ENCODE results near the gene ANKRD53. TPM values are rescaled to one million over a fixed set of nuclear protein-coding genes. Genes with fewer than 3 reads are reported as not detected.

Gene ANKRD53
- total RNA-seq, 4 donors from 2014 or later = 0.18 to 0.76 TPM; not detected in 2

DNA sequence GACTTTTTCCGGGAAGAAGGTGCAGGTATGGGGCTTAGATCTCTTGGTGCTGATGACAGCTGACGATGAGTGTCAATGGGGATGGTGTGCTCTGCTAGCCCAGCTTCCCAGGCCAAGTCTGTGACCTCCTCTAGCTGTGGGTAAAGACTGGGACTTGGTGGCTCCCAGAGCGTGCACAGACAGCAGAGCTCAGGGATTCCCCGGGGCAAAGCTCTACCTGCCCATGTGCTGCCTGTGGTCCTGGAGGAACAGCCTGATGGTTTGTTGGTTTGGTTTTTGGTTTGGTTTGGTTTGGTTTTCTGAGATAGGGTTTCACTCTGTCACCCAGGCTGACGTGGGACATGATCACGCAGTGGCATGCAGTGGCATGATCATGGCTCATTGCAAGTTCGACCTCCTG lies 23.5 kb upstream of the ANKRD53 start:
- Histone ChIP-seq H3K4me1 (no peaks in the 10 kb centered on the region), H3K27ac (no peak overlapping the region), H3K36me3 (no peaks in the 10 kb centered on the region), H3K4me3 (no peak overlapping the region), H3K9me3 (no peaks in the 10 kb centered on the region), H3K27me3 (peaks cover 0 to 69% (median 0%) of the 10 kb centered on the region in 4 donors)
- TF ChIP-seq, protein P1, sequence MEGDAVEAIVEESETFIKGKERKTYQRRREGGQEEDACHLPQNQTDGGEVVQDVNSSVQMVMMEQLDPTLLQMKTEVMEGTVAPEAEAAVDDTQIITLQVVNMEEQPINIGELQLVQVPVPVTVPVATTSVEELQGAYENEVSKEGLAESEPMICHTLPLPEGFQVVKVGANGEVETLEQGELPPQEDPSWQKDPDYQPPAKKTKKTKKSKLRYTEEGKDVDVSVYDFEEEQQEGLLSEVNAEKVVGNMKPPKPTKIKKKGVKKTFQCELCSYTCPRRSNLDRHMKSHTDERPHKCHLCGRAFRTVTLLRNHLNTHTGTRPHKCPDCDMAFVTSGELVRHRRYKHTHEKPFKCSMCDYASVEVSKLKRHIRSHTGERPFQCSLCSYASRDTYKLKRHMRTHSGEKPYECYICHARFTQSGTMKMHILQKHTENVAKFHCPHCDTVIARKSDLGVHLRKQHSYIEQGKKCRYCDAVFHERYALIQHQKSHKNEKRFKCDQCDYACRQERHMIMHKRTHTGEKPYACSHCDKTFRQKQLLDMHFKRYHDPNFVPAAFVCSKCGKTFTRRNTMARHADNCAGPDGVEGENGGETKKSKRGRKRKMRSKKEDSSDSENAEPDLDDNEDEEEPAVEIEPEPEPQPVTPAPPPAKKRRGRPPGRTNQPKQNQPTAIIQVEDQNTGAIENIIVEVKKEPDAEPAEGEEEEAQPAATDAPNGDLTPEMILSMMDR (IDR thresholded peaks at IDR 0.05) = no peak
- no peak for TF ChIP-seq POLR2A (IDR thresholded peaks at IDR 0.05)
- DNase-seq = no peak
- intact Hi-C loops (cut with DNase I) = no loop called here
- 61 to 75% methylated on average over 4 to 7 of the region's 7 CpGs for WGBS, 2 donors

DNA sequence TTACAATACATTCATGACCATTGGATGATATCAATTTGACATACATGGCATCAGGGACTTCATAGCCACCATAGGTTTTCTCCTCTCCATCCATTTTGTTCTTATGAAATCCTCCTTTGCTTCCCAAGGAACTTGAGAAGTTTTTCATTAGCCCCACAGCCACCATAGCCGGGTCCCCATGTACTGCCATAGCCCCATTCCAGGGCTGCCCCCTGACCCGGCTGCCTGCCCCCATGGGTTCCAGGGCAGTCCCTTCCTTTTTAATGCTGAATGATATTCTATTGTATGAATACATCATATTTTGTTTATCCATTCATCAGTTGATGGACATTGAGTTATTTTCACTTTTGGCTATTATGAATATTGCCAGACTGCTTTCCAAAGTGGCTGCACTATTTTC lies 22.3 kb upstream of the ANKRD53 start:
- peaks cover 0 to 81% (median 0%) of the 10 kb centered on the region in 4 donors for H3K27me3 ChIP-seq
- 74 to 95% methylated on average over 2 of the region's 2 CpGs for WGBS, 2 donors
- TF ChIP-seq, protein P1 (IDR thresholded peaks at IDR 0.05) = no peak
- TF ChIP-seq POLR2A (IDR thresholded peaks at IDR 0.05) = no peak
- no peak overlapping the region for H3K27ac ChIP-seq
- H3K36me3 ChIP-seq = no peaks in the 10 kb centered on the region
- DNase-seq = no peak
- no peaks in the 10 kb centered on the region for H3K4me1 ChIP-seq
- H3K9me3 ChIP-seq = no peaks in the 10 kb centered on the region
- intact Hi-C loops (cut with DNase I) = no loop called here
- H3K4me3 ChIP-seq = no peak overlapping the region

DNA sequence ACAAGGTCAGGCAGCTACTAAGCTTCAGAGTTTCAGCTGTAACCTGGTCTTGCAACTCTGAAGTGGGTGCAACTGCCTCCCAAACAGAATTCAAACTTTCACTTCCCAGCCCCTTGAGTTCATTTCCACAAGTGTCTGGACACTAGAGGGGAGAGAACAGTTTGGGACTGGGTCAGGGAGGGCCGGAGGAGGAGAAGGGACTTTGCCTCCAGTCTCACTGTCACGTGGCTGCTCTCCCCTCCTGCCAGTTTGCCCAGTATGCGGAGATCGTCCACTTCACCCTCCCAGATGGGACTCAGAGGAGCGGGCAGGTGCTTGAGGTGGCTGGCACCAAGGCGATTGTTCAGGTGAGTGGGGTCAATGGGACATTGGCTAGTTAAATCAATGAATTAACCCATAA lies 20.6 kb upstream of the ANKRD53 start:
- no peaks in the 10 kb centered on the region for H3K4me1 ChIP-seq
- intact Hi-C loops (cut with DNase I) = no loop called here
- TF ChIP-seq, protein P1 (IDR thresholded peaks at IDR 0.05) = no peak
- no peak for TF ChIP-seq POLR2A (IDR thresholded peaks at IDR 0.05)
- no peak for DNase-seq
- H3K27ac ChIP-seq = no peak overlapping the region
- no peak overlapping the region for H3K4me3 ChIP-seq
- H3K36me3 ChIP-seq = no peaks in the 10 kb centered on the region
- no peaks in the 10 kb centered on the region for H3K9me3 ChIP-seq
- peaks cover 0 to 82% (median 0%) of the 10 kb centered on the region in 4 donors for H3K27me3 ChIP-seq
- 40 to 78% methylated on average over 1 to 5 of the region's 6 CpGs for WGBS, 2 donors

DNA sequence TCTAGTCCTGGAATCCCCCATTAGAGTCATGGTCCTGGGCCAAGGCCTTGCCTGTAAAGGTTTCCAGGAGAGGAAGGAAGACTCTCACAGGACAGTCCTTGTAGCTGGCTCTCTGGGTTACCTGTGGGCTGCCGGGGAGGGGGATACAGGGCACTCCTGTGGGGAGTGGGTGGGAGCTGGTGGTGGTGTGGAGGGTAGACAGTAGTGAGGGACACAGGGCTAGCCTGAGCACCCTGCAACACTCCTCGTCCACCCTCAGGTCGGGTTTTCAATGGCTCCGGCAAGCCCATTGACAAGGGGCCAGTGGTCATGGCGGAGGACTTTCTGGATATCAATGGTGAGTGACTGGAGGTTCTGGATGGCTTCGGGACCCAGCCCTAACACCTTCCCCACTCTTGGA lies 19.7 kb upstream of the ANKRD53 start:
- WGBS, 2 donors = 72 to 89% methylated on average over 5 of the region's 6 CpGs
- peaks cover 0 to 87% (median 0%) of the 10 kb centered on the region in 4 donors for H3K27me3 ChIP-seq
- H3K4me3 ChIP-seq = no peak overlapping the region
- no peaks in the 10 kb centered on the region for H3K4me1 ChIP-seq
- no peak for TF ChIP-seq POLR2A (IDR thresholded peaks at IDR 0.05)
- TF ChIP-seq, protein P1 (IDR thresholded peaks at IDR 0.05) = no peak
- no peaks in the 10 kb centered on the region for H3K9me3 ChIP-seq
- H3K27ac ChIP-seq = no peak overlapping the region
- no peak for DNase-seq
- no peaks in the 10 kb centered on the region for H3K36me3 ChIP-seq
- intact Hi-C loops (cut with DNase I) = no loop called here

DNA sequence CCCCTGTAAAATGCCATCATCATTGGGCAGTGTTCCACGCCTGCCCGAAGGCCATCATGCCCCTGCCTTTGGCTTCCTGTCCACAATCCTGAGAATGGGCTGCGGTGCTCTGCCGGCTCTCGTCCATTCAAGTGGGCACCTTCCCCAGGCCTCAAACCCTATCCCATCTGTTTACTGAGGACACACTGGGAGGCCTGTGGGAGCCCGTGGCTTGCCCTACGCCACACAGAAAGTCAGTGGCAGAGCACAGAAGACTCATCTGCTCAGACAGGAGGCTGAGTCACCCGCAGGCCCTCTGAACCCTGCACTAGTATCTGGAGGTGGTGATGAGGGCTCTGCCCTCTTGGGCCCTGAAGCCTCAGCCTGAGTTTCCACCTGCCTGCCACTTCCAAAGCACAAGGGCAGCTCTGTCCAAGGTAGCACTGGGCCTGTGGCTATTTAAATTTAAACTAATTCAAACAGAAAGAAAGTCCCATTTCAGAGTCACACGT lies 19.1 kb upstream of the ANKRD53 start:
- Histone ChIP-seq H3K36me3 (no peaks in the 10 kb centered on the region), H3K27ac (no peak overlapping the region), H3K9me3 (no peaks in the 10 kb centered on the region), H3K4me1 (no peaks in the 10 kb centered on the region), H3K4me3 (no peak overlapping the region), H3K27me3 (peaks cover 0 to 88% (median 0%) of the 10 kb centered on the region in 4 donors)
- 83 to 90% methylated on average over 1 to 9 of the region's 9 CpGs for WGBS, 2 donors
- no peak for DNase-seq
- no peak for TF ChIP-seq POLR2A (IDR thresholded peaks at IDR 0.05)
- TF ChIP-seq, protein P1 (IDR thresholded peaks at IDR 0.05) = no peak
- intact Hi-C loops (cut with DNase I) = no loop called here

All from esophagus squamous epithelium (tissue), 5 donors.